ENCODE measurements around the gene PFKFB4. TPM values are rescaled to one million over a fixed set of nuclear protein-coding genes. Genes with fewer than 3 reads are reported as not detected.

Gene PFKFB4
- total and polyA plus RNA-seq, 2 of the 4 experiments (the other 2 are of a cell fraction): 16.9 to 17.0 TPM

DNA sequence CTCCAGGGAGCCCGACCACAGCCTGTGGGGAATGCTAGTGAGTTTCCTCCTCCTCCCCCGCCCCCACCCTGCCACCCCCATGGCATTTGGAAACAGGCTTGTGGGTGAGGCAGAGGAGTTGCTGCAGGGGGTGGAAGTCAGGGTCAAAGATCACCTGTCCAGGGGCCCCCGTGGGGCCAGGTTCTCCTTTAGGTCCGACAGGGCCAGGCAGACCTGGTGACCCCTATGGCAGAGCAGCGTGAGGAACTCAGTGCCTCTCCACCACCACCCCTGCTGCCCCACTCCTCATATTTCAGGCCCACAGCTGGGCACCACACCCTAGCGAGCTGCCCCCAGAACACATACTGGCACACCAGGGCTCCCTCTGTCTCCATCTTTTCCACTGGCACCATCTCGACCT lies 15.9 kb upstream of the PFKFB4 start:
- Histone ChIP-seq H3K27me3 (ENCODE audit: control insufficient read depth, insufficient read depth, low read length) (no peaks in the 10 kb centered on the region), H3K4ac (ENCODE audit: low read depth, low read length) (no peak overlapping the region), H3K56ac (ENCODE audit: extremely low read depth, insufficient read depth, low read length) (no peak overlapping the region), H3K9ac (ENCODE audit: low read depth, low read length) (no peak overlapping the region), H2AK9ac (replicated peaks; ENCODE audit: low read depth, low read length, poor library complexity) (no peak overlapping the region), H2BK5ac (ENCODE audit: low read depth, low read length, poor library complexity, severe bottlenecking) (no peak overlapping the region), H3K23ac (ENCODE audit: low read depth, low read length) (no peak overlapping the region), H3K9me1 (ENCODE audit: insufficient read depth, low read length) (peaks cover 11% of the 10 kb centered on the region), H3K27ac (ENCODE audit: insufficient read depth, low read length) (no peak overlapping the region; the same call in 1 of the 2 replicates), H3K4me2 (ENCODE audit: low read depth, low read length) (no peak overlapping the region), H2BK15ac (ENCODE audit: low read depth, low read length) (no peak overlapping the region), H2BK20ac (ENCODE audit: low read depth, low read length) (no peak overlapping the region), H4K8ac (ENCODE audit: low read depth in 2 of 2, low read length in 2 of 2) (no peak overlapping the region), H4K91ac (ENCODE audit: insufficient read depth, low read depth, low read length) (no peak overlapping the region), H4K5ac (ENCODE audit: low read depth, low read length) (no peak overlapping the region), H3K4me3 (ENCODE audit: insufficient read depth, low read depth, low read length) (no peak overlapping the region), H2BK120ac (ENCODE audit: low read depth, low read length) (no peak overlapping the region), H4K20me1 (ENCODE audit: insufficient read depth, low read length) (peaks cover 6% of the 10 kb centered on the region; the same call in 1 of the 2 replicates), H3K36me3 (ENCODE audit: control insufficient read depth, insufficient read depth, low read length) (peaks cover 77% of the 10 kb centered on the region), H3K79me1 (ENCODE audit: low read depth in 1 of 2, low read length in 2 of 2) (peaks cover 4 to 9% of the 10 kb centered on the region in 2 experiments; a peak in 2 of 4 replicates), H2AK5ac (ENCODE audit: low read depth, low read length) (no peak overlapping the region), H3K14ac (replicated peaks; ENCODE audit: low read depth, low read length) (no peak overlapping the region), H2AFZ (replicated peaks; ENCODE audit: low read length, poor library complexity) (no peak overlapping the region), H3K9me3 (ENCODE audit: control insufficient read depth, insufficient read depth, low read length) (no peaks in the 10 kb centered on the region), H3K18ac (ENCODE audit: low read depth, low read length) (no peak overlapping the region), H3K4me1 (ENCODE audit: control insufficient read depth, insufficient read depth, low read length) (no peaks in the 10 kb centered on the region)
- ChIA-PET CTCF (no interaction called here), POLR2A (ENCODE audit: unreplicated experiment) (no interaction called here)
- ATAC-seq (ENCODE audit: low read depth) (no peak), DNase-seq (no peak)
- no TSS peak for BruUV-seq (replicated peaks)
- dilution Hi-C loops (cut with HindIII; ENCODE audit: low sequenced_read_pairs, unreplicated experiment): no loop called here
- intact Hi-C loops (cut with micrococcal nuclease): no loop called here
- WGBS, 2 experiments (ENCODE audit: extremely low coverage in 2 of 2, insufficient read length in 1 of 2): 74% methylated on average over 3 of the region's 7 CpGs; no CpG with 5 or more reads in 1 of the 2 experiments
- TF ChIP-seq RAD21 (IDR thresholded peaks at IDR 0.05; ENCODE audit: low read length) (no peak), MXI1 (IDR thresholded peaks at IDR 0.05; ENCODE audit: borderline replicate concordance, low read depth, low read length) (no peak), CHD1 (IDR thresholded peaks at IDR 0.05; ENCODE audit: low read depth, low read length) (no peak), FOS (IDR thresholded peaks at IDR 0.05; ENCODE audit: low read depth, low read length) (no peak), RCOR1 (IDR thresholded peaks at IDR 0.05; ENCODE audit: insufficient replicate concordance, low read length) (no peak), MAZ (IDR thresholded peaks at IDR 0.05; ENCODE audit: borderline replicate concordance, low read depth, low read length) (no peak), NFE2L2 (IDR thresholded peaks at IDR 0.05; ENCODE audit: low read depth, low read length) (no peak), BHLHE40 (IDR thresholded peaks at IDR 0.05; ENCODE audit: low read depth, low read length) (no peak), MAFK (IDR thresholded peaks at IDR 0.05; ENCODE audit: low read depth, low read length) (no peak), POLR2A (IDR thresholded peaks at IDR 0.05; ENCODE audit: low read depth, low read length) (no peak), CEBPB (IDR thresholded peaks at IDR 0.05; ENCODE audit: low read depth, low read length) (no peak), RFX5 (IDR thresholded peaks at IDR 0.05; ENCODE audit: low read depth, low read length) (no peak), SMC3 (IDR thresholded peaks at IDR 0.05; ENCODE audit: low read depth, low read length) (no peak), ELK1 (IDR thresholded peaks at IDR 0.05; ENCODE audit: borderline replicate concordance, low read depth, low read length) (no peak)
- TF ChIP-seq, protein P1, sequence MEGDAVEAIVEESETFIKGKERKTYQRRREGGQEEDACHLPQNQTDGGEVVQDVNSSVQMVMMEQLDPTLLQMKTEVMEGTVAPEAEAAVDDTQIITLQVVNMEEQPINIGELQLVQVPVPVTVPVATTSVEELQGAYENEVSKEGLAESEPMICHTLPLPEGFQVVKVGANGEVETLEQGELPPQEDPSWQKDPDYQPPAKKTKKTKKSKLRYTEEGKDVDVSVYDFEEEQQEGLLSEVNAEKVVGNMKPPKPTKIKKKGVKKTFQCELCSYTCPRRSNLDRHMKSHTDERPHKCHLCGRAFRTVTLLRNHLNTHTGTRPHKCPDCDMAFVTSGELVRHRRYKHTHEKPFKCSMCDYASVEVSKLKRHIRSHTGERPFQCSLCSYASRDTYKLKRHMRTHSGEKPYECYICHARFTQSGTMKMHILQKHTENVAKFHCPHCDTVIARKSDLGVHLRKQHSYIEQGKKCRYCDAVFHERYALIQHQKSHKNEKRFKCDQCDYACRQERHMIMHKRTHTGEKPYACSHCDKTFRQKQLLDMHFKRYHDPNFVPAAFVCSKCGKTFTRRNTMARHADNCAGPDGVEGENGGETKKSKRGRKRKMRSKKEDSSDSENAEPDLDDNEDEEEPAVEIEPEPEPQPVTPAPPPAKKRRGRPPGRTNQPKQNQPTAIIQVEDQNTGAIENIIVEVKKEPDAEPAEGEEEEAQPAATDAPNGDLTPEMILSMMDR (conservative IDR thresholded peaks at IDR 0.05; ENCODE audit: low read depth, low read length): no peak
- TF ChIP-seq, protein P2, sequence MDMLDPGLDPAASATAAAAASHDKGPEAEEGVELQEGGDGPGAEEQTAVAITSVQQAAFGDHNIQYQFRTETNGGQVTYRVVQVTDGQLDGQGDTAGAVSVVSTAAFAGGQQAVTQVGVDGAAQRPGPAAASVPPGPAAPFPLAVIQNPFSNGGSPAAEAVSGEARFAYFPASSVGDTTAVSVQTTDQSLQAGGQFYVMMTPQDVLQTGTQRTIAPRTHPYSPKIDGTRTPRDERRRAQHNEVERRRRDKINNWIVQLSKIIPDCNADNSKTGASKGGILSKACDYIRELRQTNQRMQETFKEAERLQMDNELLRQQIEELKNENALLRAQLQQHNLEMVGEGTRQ (IDR thresholded peaks at IDR 0.05; ENCODE audit: low read depth, low read length): no peak
- in situ Hi-C loops (cut with MboI; ENCODE audit: low sequenced_read_pairs): no loop called here
